RWPE2 (cell line): Measurements from ENCODE around the gene UST.
A peak's percentile ranks its signal among the peaks of the same experiment; 100 is the strongest.

Source experiments
- ATAC-seq: fragments of 200-7000 bp; cut with Tn5 transposase; 3 replicates; pipeline ENCODE4 v1.9.1; 2021; ENCODE audit warnings: low read depth
- DNase-seq: peaks from one replicate; pipeline ENCODE4 v3.0.0-alpha.2; 2020; ENCODE audit warnings: low spot score
- H3K27ac ChIP-seq: fragments of 450-650 bp; 2 replicates; pipeline ENCODE4 v1.5.1; 2017; ENCODE audit warnings: mild to moderate bottlenecking; ENCODE audit not compliant: poor library complexity, severe bottlenecking
- H3K27me3 ChIP-seq: fragments of 250-450 bp; sonication (Bioruptor Pico); 2 replicates; pipeline ENCODE4 v1.5.1; 2021; ENCODE audit warnings: mild to moderate bottlenecking, moderate library complexity; ENCODE audit not compliant: insufficient read depth, poor library complexity, severe bottlenecking
- H3K36me3 ChIP-seq: fragments of 250-450 bp; sonication (Bioruptor Pico); 2 replicates; pipeline ENCODE4 v1.5.1; 2020; ENCODE audit warnings: low read depth, mild to moderate bottlenecking, moderate library complexity
- H3K4me1 ChIP-seq: fragments of 250-450 bp; sonication (Bioruptor Pico); 2 replicates; pipeline ENCODE4 v1.5.1; 2021; ENCODE audit warnings: mild to moderate bottlenecking, moderate library complexity; ENCODE audit not compliant: insufficient read depth, poor library complexity, severe bottlenecking
- H3K4me3 ChIP-seq: fragments of 250-450 bp; sonication (Bioruptor Pico); 2 replicates; pipeline ENCODE4 v1.5.1; 2021; ENCODE audit warnings: mild to moderate bottlenecking, moderate library complexity; ENCODE audit not compliant: severe bottlenecking
- H3K9me3 ChIP-seq: fragments of 250-450 bp; sonication (Bioruptor Pico); 2 replicates; pipeline ENCODE4 v1.5.1; 2021; ENCODE audit warnings: mild to moderate bottlenecking, moderate library complexity; ENCODE audit not compliant: severe bottlenecking
- TF ChIP-seq, protein P1 (sequence below): fragments of 450-650 bp; IDR thresholded peaks from one replicate; pipeline ENCODE4 v1.5.1; 2017; ENCODE audit warnings: mild to moderate bottlenecking, moderate library complexity; ENCODE audit not compliant: poor library complexity, severe bottlenecking

The UST gene

DNA sequence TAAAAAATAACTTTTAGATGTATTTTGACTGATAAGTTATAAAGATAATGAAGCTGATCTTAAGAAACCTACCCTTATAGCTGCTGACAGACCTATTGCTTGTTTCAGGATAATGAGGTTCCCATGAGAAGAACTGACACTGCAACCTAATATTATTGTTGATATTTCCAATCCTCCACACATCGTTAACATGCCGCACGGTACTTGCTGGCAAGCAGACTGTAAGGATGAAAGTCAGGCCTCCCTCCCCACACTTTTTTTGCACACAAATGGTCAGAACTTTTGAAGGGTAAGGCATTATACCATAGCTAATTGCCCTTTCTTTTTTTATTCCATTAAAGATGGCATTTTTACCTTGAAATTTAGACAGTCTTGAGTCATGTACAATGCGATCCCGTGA, 210.9 kb downstream of the UST start:
- no peak overlapping the region for H3K4me3 ChIP-seq
- H3K27me3 ChIP-seq, result no peaks in the 10 kb centered on the region
- no peaks in the 10 kb centered on the region for H3K9me3 ChIP-seq
- ATAC-seq (no peak), DNase-seq (no peak)
- no peaks in the 10 kb centered on the region for H3K4me1 ChIP-seq
- H3K36me3 ChIP-seq, result no peaks in the 10 kb centered on the region
- TF ChIP-seq, protein P1, sequence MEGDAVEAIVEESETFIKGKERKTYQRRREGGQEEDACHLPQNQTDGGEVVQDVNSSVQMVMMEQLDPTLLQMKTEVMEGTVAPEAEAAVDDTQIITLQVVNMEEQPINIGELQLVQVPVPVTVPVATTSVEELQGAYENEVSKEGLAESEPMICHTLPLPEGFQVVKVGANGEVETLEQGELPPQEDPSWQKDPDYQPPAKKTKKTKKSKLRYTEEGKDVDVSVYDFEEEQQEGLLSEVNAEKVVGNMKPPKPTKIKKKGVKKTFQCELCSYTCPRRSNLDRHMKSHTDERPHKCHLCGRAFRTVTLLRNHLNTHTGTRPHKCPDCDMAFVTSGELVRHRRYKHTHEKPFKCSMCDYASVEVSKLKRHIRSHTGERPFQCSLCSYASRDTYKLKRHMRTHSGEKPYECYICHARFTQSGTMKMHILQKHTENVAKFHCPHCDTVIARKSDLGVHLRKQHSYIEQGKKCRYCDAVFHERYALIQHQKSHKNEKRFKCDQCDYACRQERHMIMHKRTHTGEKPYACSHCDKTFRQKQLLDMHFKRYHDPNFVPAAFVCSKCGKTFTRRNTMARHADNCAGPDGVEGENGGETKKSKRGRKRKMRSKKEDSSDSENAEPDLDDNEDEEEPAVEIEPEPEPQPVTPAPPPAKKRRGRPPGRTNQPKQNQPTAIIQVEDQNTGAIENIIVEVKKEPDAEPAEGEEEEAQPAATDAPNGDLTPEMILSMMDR, result no peak
- H3K27ac ChIP-seq, result no peak overlapping the region

DNA sequence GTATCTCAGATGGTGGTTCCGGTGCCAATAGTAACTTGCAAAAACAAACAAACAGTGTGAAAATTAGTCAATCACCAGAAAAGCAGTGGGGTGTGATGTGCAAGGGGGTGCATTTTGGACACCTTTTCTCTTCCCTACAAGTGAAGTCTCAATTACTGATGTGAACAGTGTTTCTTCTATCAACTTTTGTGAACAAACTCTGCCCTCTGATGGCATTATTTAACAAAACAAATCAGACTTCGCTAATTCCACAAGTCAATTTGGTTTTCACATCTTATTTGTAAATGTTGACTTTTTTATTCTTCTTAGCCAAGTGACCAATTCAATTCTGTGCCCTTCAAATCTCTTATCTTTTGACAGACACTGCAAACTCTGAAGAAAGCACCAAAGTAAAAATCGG, 212.2 kb downstream of the UST start:
- ATAC-seq, result no peak

DNA sequence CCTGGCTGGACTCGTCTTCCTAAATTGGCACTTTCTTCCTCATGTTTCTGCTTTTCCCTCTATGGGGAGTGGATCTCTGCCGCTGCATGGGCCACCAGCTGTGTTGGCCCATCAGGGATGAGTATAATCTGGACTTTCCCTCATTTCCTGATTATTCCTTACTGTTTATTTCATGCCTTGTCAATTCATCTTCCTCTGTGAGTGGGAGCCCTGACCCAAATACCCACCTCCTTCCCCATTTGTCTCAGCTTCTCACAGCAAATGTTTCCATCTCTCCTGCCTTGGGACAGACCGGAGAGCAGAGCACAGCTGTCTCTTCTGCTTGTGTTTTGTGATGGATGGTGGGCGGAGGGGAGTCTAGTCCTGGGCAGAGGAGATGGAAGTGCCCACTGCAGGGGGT, 212.7 kb downstream of the UST start:
- TF ChIP-seq, protein P1, result no peak
- ATAC-seq, result no peak
- Histone ChIP-seq H3K27me3 (no peaks in the 10 kb centered on the region), H3K36me3 (no peaks in the 10 kb centered on the region), H3K27ac (no peak overlapping the region), H3K4me3 (no peak overlapping the region), H3K9me3 (no peaks in the 10 kb centered on the region), H3K4me1 (no peaks in the 10 kb centered on the region)
- DNase-seq, result no peak

More for the DNA sequence above, 212.2 kb downstream of the UST start:
- no peak overlapping the region for H3K27ac ChIP-seq
- H3K4me1 ChIP-seq, result no peaks in the 10 kb centered on the region
- H3K27me3 ChIP-seq, result no peaks in the 10 kb centered on the region
- TF ChIP-seq, protein P1, result peak; percentile 6
- no peaks in the 10 kb centered on the region for H3K36me3 ChIP-seq
- no peak for DNase-seq
- H3K9me3 ChIP-seq, result no peaks in the 10 kb centered on the region
- no peak overlapping the region for H3K4me3 ChIP-seq

DNA sequence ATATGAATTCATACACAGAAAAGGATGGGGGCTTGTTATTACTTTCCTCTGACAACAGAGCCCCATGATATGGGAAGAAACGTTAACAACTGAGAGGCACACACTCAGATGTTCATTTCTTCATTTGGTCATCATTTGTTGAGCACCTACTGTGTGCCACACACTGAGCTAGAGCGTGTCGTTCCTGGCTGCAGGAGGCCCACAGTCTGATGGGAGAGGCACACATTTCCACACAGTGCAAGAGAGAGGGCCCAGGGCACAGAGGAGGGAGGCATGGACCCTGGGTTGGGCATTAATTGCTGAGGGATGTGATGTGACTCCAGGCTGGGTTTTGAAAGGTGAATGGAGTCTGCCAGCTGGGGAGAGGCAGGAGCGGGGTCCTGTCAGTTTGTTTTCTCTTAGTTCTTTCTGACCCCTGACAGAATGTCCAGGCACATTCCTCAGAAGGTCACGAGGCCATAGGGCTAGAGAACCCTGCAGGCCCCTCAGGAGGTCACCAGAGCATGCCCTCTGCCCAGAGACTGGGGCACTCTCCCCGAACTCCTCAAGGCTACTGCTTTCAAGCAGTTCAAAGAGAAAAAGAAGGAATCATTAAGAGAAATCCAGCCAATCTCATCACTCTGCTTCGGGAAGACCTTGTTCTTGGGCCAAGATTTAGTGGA, 216.2 kb downstream of the UST start:
- TF ChIP-seq, protein P1, result no peak
- H3K4me3 ChIP-seq, result no peak overlapping the region
- ATAC-seq (no peak), DNase-seq (no peak)
- H3K9me3 ChIP-seq, result no peaks in the 10 kb centered on the region
- H3K4me1 ChIP-seq, result no peaks in the 10 kb centered on the region
- no peaks in the 10 kb centered on the region for H3K27me3 ChIP-seq
- H3K27ac ChIP-seq, result no peak overlapping the region
- H3K36me3 ChIP-seq, result no peaks in the 10 kb centered on the region

DNA sequence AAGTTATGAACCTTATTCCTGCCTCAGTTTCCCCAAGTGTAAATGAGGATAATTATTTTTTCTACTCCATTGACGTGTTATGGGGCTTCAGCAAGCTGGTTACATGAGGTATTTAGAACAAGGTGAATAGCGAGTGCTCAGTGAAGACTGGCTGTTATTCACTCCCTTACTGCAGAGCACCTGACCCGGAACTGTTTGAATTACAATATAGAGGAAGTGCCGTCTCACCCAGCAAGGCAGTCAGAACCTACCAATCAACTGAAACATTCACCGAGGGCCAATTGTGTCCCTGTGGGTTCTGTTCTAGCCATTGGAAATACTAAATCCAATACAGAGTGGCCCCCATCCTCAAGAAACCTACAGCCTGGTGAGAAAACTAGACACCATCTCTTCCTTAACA, 216.9 kb downstream of the UST start:
- no peaks in the 10 kb centered on the region for H3K9me3 ChIP-seq
- ATAC-seq (no peak), DNase-seq (no peak)
- no peak overlapping the region for H3K27ac ChIP-seq
- H3K4me1 ChIP-seq, result no peaks in the 10 kb centered on the region
- no peaks in the 10 kb centered on the region for H3K36me3 ChIP-seq
- TF ChIP-seq, protein P1, result no peak
- no peaks in the 10 kb centered on the region for H3K27me3 ChIP-seq
- no peak overlapping the region for H3K4me3 ChIP-seq
